Stimulated activated CD8-positive, alpha-beta memory T cell treated with anti-CD3 and anti-CD28 coated beads, Interleukin-15, amount 100 ng/mL, for 48 hours (primary cell): ENCODE measurements around the gene TCEA3.
A peak's percentile ranks its signal among the peaks of the same experiment; 100 is the strongest.

ENCODE experiments used
- DNase-seq, 2 donors: peaks; one replicate each; pipeline ENCODE4 v3.0.0-alpha.2; 2020; ENCODE audit warnings: low read depth in 2 of 2

TCEA3 gene

GRCh38 chr1:23446661-23447310, 22.2 kb upstream of the TCEA3 start:
- no peak for DNase-seq

- DNase-seq = no peak
Observed at GRCh38 chr1:23444596-23445390, 20.2 kb upstream of the TCEA3 start.

GRCh38 chr1:23444104-23444533, 19.6 kb upstream of the TCEA3 start:
- DNase-seq = no peak

- no peak for DNase-seq
Observed at GRCh38 chr1:23442751-23443150, 18.2 kb upstream of the TCEA3 start.

- DNase-seq = no peak
Observed at GRCh38 chr1:23441446-23442148, 17.0 kb upstream of the TCEA3 start.

GRCh38 chr1:23438545-23438944, 14.0 kb upstream of the TCEA3 start:
- DNase-seq = no peak

GRCh38 chr1:23437355-23437664, 12.8 kb upstream of the TCEA3 start:
- DNase-seq = no peak

- peak in 1 of 2 donors; percentile 10 for DNase-seq
Observed at GRCh38 chr1:23436520-23437354, 12.2 kb upstream of the TCEA3 start.

- DNase-seq = no peak
Observed at GRCh38 chr1:23434260-23434775, 9.8 kb upstream of the TCEA3 start.

GRCh38 chr1:23433122-23433521, 8.6 kb upstream of the TCEA3 start:
- DNase-seq = no peak

- DNase-seq = no peak
Observed at GRCh38 chr1:23431431-23431830, 6.9 kb upstream of the TCEA3 start.

- DNase-seq = no peak
Observed at GRCh38 chr1:23430803-23431202, 6.3 kb upstream of the TCEA3 start.

GRCh38 chr1:23428136-23428905, 3.8 kb upstream of the TCEA3 start:
- DNase-seq = no peak

- no peak for DNase-seq
Observed at GRCh38 chr1:23427550-23427949, 3.0 kb upstream of the TCEA3 start.

- no peak for DNase-seq
Observed at GRCh38 chr1:23426828-23427227, 2.3 kb upstream of the TCEA3 start.

GRCh38 chr1:23425193-23425494, 596 bp upstream of the TCEA3 start:
- no peak for DNase-seq

- no peak for DNase-seq
Observed at GRCh38 chr1:23423415-23424292, 894 bp downstream of the TCEA3 start.

GRCh38 chr1:23422941-23423340, 1.6 kb downstream of the TCEA3 start:
- DNase-seq = no peak

GRCh38 chr1:23422241-23422877, 2.2 kb downstream of the TCEA3 start:
- peak in 1 of 2 donors; percentile 6 for DNase-seq
